Measurements from ENCODE around the gene LSMEM2. TPM values are rescaled to one million over a fixed set of nuclear protein-coding genes. Genes with fewer than 3 reads are reported as not detected.
"Not testable (repeated sequence)": the region's sequence is repeated elsewhere in the genome, so short reads cannot be mapped to it uniquely, and the experiment has no call there.

The LSMEM2 gene
- total and polyA plus RNA-seq, 8 donors, result 0.15 to 0.61 (median 0.41) TPM; not detected in 1

DNA sequence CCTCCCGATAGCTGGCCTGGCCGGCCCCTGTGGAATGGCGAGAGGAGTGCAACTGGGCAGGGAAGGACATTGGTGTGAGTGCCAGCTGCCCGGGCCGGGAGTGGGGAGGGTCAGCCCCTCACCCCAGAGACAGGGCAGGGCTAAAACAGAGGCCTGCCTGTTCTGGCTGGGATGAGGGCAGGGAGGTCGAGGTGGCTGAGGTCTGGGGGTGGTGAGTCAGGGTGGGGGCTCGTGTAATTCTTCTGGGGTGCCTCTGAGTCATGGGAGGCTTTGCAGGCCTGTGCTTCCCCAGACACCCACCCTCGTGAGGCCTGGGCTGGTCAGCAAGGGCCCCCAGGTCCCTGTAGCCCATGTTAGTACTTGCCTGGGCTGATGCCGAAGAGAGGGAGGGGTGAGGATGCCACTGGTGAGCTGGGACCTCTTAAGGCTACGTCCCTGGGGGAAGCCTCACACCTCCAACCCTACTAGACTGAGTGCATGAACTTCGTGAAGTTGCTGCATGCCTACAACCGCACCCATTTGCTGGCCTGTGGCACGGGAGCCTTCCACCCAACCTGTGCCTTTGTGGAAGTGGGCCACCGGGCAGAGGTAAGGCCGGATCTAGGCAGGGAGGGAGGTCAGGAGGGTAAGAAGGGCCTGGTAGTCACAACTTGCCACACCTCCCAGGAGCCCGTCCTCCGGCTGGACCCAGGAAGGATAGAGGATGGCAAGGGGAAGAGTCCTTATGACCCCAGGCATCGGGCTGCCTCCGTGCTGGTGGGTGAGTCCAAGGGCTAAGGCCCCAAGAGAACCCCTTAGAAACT is 8.3 kb upstream of the LSMEM2 start:
- intact Hi-C loops (cut with DNase I), result loop anchor here in 1 of 2 donors (5.0 kb wide), 2 partner anchors 43 to 78 kb away; partner anchors contain the start of gene GNAT1
- Histone ChIP-seq H3K9me3 (no peaks in the 10 kb centered on the region), H3K27ac (no peak overlapping the region), H3K4me3 (peak overlapping the region in 1 of 2 donors; percentile 35), H3K27me3 (peaks cover 0 to 48% of the 10 kb centered on the region in 2 donors), H3K36me3 (no peaks in the 10 kb centered on the region), H3K4me1 (peaks cover 34 to 54% of the 10 kb centered on the region in 2 donors)
- TF ChIP-seq, protein P1, sequence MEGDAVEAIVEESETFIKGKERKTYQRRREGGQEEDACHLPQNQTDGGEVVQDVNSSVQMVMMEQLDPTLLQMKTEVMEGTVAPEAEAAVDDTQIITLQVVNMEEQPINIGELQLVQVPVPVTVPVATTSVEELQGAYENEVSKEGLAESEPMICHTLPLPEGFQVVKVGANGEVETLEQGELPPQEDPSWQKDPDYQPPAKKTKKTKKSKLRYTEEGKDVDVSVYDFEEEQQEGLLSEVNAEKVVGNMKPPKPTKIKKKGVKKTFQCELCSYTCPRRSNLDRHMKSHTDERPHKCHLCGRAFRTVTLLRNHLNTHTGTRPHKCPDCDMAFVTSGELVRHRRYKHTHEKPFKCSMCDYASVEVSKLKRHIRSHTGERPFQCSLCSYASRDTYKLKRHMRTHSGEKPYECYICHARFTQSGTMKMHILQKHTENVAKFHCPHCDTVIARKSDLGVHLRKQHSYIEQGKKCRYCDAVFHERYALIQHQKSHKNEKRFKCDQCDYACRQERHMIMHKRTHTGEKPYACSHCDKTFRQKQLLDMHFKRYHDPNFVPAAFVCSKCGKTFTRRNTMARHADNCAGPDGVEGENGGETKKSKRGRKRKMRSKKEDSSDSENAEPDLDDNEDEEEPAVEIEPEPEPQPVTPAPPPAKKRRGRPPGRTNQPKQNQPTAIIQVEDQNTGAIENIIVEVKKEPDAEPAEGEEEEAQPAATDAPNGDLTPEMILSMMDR (IDR thresholded peaks at IDR 0.05), result no peak
- no peak for ATAC-seq
- no peak for DNase-seq

DNA sequence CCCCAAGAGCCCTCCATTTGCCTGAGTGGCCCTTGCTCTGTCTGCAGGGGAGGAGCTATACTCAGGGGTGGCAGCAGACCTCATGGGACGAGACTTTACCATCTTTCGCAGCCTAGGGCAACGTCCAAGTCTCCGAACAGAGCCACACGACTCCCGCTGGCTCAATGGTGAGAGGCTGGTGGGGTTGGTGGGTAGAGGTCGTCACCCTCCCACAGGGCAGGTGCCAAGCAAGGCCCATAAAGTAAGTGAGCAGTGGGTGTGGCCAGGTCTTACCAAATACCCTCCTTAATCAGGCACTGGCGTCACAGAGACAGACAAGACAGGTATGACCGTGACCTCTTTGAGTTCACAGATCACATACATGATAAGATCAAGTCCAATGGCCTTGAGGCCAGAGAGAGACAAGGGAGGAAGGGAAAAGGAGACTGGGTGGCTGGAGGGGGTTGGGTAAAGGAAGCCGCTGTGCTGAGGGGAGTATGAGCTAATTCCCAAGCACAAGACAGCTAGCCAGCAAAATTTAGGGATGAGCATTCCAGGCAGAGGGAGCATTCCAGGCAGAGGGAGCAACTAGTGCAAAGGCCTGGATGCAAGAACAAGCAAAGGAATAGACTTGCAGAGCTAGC is 7.5 kb upstream of the LSMEM2 start:
- H3K27me3 ChIP-seq, result peaks cover 0 to 51% of the 10 kb centered on the region in 2 donors
- H3K9me3 ChIP-seq, result no peaks in the 10 kb centered on the region
- no peak for ATAC-seq
- DNase-seq, result peak in 1 of 4 donors; percentile 32
- TF ChIP-seq, protein P1 (IDR thresholded peaks at IDR 0.05), result no peak
- H3K4me3 ChIP-seq, result no peak overlapping the region
- peaks cover 0 to 4% of the 10 kb centered on the region in 2 donors for H3K36me3 ChIP-seq
- no peak overlapping the region for H3K27ac ChIP-seq
- intact Hi-C loops (cut with DNase I), result loop anchor here in 1 of 2 donors (5.0 kb wide), 2 partner anchors 44 to 79 kb away; partner anchors contain the start of gene GNAT1
- peaks cover 30 to 52% of the 10 kb centered on the region in 2 donors for H3K4me1 ChIP-seq

DNA sequence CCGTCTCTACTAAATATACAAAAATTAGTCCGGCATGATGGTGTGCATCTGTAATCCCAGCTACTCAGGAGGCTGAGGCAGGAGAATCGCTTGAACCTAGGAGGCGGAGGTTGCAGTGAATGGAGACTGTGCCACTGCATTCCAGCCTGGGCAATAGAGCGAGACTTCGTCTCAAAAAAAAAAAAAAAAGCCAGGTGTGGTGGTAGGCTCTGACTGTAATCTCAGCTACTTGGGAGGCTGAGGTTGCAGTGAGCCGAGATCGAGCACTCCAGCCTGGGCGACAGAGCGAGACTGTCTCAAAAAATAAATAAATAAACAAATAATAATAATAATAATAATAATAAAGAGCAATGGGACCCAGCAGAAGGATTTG is 6.4 kb upstream of the LSMEM2 start:
- peaks cover 0 to 51% of the 10 kb centered on the region in 2 donors for H3K27me3 ChIP-seq
- not testable (repeated sequence) for H3K9me3 ChIP-seq, H3K4me3 ChIP-seq, H3K27ac ChIP-seq, DNase-seq, H3K36me3 ChIP-seq, ATAC-seq
- H3K4me1 ChIP-seq, result peaks cover 26 to 44% of the 10 kb centered on the region in 2 donors
- intact Hi-C loops (cut with DNase I), result loop anchor here in 1 of 2 donors (5.0 kb wide), 2 partner anchors 45 to 80 kb away; partner anchors contain the start of gene GNAT1

DNA sequence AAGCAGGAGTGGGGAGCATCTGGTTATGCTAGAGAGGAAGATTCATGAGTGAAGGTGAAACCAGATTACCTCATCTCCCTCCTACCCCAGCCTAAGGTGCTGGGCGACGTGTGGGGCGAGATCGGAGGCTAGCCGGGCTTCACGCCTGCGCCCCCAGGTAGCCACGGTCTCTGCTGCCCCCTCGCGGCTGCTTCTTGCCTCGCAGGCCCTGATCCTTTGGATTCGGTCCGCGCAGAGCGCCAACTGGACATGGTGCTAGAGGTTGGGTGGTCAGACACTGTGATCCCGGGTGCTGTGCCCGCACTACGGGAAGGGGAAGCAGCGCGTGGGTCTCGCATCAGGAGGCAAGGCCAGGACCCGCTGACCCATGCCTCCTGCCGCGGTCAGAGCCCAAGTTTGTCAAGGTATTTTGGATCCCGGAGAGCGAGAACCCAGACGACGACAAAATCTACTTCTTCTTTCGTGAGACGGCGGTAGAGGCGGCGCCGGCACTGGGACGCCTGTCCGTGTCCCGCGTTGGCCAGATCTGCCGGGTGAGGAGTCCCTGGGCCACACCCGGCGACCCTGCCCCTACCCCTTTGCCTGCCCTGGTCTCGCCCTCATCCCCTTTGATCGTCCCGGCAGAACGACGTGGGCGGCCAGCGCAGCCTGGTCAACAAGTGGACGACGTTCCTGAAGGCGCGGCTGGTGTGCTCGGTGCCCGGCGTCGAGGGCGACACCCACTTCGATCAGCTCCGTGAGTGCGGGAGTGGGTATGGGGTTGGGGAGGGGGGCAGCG is 5.8 kb upstream of the LSMEM2 start:
- peaks cover 0 to 10% of the 10 kb centered on the region in 2 donors for H3K36me3 ChIP-seq
- TF ChIP-seq, protein P1 (IDR thresholded peaks at IDR 0.05), result peak; percentile 97 to 100
- intact Hi-C loops (cut with DNase I), result loop anchor here in 1 of 2 donors (5.0 kb wide), 2 partner anchors 46 to 81 kb away; partner anchors contain the start of gene GNAT1
- H3K27ac ChIP-seq, result peak overlapping the region in 1 of 2 donors; percentile 13
- H3K9me3 ChIP-seq, result no peaks in the 10 kb centered on the region
- DNase-seq (peak; percentile 79 to 99 (median 87)), ATAC-seq (peak; percentile 73)
- peaks cover 0 to 50% of the 10 kb centered on the region in 2 donors for H3K27me3 ChIP-seq
- H3K4me1 ChIP-seq, result peaks cover 20 to 38% of the 10 kb centered on the region in 2 donors
- H3K4me3 ChIP-seq, result peak overlapping the region; percentile 6 to 31

DNA sequence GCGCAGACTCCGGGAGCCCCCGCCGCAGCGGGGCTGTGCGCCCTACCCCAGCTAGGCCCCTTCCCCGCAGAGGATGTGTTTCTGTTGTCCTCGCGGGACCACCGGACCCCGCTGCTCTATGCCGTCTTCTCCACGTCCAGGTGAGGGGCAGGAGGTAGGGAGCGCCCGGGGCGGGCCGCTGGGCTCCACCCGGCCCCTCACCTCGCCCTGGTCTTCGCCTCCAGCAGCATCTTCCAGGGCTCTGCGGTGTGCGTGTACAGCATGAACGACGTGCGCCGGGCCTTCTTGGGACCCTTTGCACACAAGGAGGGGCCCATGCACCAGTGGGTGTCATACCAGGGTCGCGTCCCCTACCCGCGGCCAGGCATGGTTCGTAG is 5.2 kb upstream of the LSMEM2 start:
- no peak for ATAC-seq

More for the DNA sequence above, 5.2 kb upstream of the LSMEM2 start:
- DNase-seq, result no peak
- no peak overlapping the region for H3K27ac ChIP-seq
- peaks cover 15 to 34% of the 10 kb centered on the region in 2 donors for H3K4me1 ChIP-seq
- TF ChIP-seq, protein P1 (IDR thresholded peaks at IDR 0.05), result no peak
- intact Hi-C loops (cut with DNase I), result loop anchor here in 1 of 2 donors (5.0 kb wide), 2 partner anchors 46 to 81 kb away; partner anchors contain the start of gene GNAT1
- H3K4me3 ChIP-seq, result peak overlapping the region in 1 of 2 donors; percentile 31
- H3K27me3 ChIP-seq, result peaks cover 0 to 50% of the 10 kb centered on the region in 2 donors
- H3K36me3 ChIP-seq, result peaks cover 0 to 10% of the 10 kb centered on the region in 2 donors
- no peaks in the 10 kb centered on the region for H3K9me3 ChIP-seq
